ENCODE data around the gene EGFLAM. TPM values are rescaled to one million over a fixed set of nuclear protein-coding genes. Genes with fewer than 3 reads are reported as not detected.

The EGFLAM gene
- polyA plus RNA-seq, 1 donor from 2014 or later, result not detected

DNA sequence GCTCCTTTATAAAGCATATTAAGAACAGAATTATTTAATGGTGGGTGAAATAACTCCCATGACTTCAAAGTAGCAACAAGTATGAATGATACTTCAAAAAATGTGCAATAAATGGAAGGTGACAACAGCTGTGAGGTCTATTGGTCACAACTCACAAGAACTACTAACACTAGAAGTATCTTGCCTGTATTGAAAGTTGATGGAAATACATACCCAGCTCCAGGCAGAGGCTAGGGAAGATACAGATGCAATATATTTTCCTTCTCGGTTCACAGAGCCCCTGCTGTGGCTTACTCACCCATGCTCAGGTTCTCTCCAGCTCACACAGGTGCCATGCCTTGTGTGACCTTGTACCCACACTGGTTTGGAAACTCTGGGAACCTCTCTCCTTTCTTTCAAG is 164.3 kb downstream of the EGFLAM start:
- Mint-ChIP-seq H3K4me1 (no peaks in the 10 kb centered on the region), H3K27me3 (peaks cover 11% of the 10 kb centered on the region)

GRCh38 chr5:38423276-38424147 is 165.2 kb downstream of the EGFLAM start:
- no peak overlapping the region for H3K27ac Mint-ChIP-seq
- H3K4me1 Mint-ChIP-seq, result no peaks in the 10 kb centered on the region
- H3K4me3 Mint-ChIP-seq, result no peak overlapping the region
- H3K36me3 Mint-ChIP-seq, result no peaks in the 10 kb centered on the region
- H3K27me3 Mint-ChIP-seq, result peaks cover 11% of the 10 kb centered on the region
- H3K9me3 Mint-ChIP-seq, result no peaks in the 10 kb centered on the region

More for the DNA sequence above, 164.3 kb downstream of the EGFLAM start:
- no peaks in the 10 kb centered on the region for H3K9me3 Mint-ChIP-seq
- no peak overlapping the region for H3K4me3 Mint-ChIP-seq
- H3K27ac Mint-ChIP-seq, result no peak overlapping the region
- no peaks in the 10 kb centered on the region for H3K36me3 Mint-ChIP-seq

GRCh38 chr5:38424148-38425060 is 166.0 kb downstream of the EGFLAM start:
- H3K9me3 Mint-ChIP-seq, result no peaks in the 10 kb centered on the region
- no peaks in the 10 kb centered on the region for H3K4me1 Mint-ChIP-seq
- no peak overlapping the region for H3K4me3 Mint-ChIP-seq
- H3K27me3 Mint-ChIP-seq, result peaks cover 11% of the 10 kb centered on the region
- no peaks in the 10 kb centered on the region for H3K36me3 Mint-ChIP-seq
- no peak overlapping the region for H3K27ac Mint-ChIP-seq

- H3K9me3 Mint-ChIP-seq, result no peaks in the 10 kb centered on the region
Measured at GRCh38 chr5:38426490-38426889, 168.1 kb downstream of the EGFLAM start.

GRCh38 chr5:38426986-38427950 is 168.9 kb downstream of the EGFLAM start:
- H3K9me3 Mint-ChIP-seq, result no peaks in the 10 kb centered on the region
- H3K4me3 Mint-ChIP-seq, result no peak overlapping the region
- no peaks in the 10 kb centered on the region for H3K4me1 Mint-ChIP-seq
- H3K27me3 Mint-ChIP-seq, result peaks cover 15% of the 10 kb centered on the region
- H3K27ac Mint-ChIP-seq, result no peak overlapping the region
- no peaks in the 10 kb centered on the region for H3K36me3 Mint-ChIP-seq

More at GRCh38 chr5:38426490-38426889, 168.1 kb downstream of the EGFLAM start:
- Mint-ChIP-seq H3K27ac (no peak overlapping the region), H3K4me1 (no peaks in the 10 kb centered on the region), H3K36me3 (no peaks in the 10 kb centered on the region), H3K27me3 (peaks cover 17% of the 10 kb centered on the region), H3K4me3 (no peak overlapping the region)

DNA sequence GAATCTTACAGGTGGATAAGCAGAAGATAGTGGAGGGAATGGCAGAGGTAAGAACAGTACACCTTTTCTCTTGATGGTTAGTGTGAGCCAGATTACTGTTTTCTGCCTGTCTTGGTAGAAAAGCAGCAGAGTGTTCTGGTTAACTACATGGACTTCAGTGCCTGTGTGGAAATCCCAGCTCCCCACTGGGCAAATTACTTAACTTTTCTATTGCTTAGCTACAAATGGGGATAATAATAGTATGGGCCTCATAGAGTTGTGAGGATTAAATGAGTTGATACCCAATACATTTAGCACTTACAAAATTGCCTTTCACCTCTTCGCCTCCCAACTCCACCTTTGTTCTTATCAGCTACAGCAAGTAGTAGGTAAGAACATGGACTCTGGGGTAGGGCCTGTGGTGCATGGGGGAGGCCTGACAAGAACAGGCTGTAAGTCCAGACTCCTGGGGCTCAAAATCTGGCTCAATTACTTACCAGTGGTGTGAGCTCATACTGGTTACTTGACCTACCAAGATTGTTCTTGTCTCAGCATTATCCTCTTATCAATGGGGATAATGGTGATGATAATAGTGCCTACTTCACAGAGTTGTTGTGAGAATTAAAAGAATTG is 173.0 kb downstream of the EGFLAM start:
- Mint-ChIP-seq H3K27ac (no peak overlapping the region), H3K27me3 (peaks cover 19% of the 10 kb centered on the region), H3K9me3 (peaks cover 0 to 2% (median 0%) of the 10 kb centered on the region in 3 donors)

GRCh38 chr5:38433160-38433861 is 175.0 kb downstream of the EGFLAM start:
- peaks cover 30% of the 10 kb centered on the region for H3K27me3 Mint-ChIP-seq
- peaks cover 0 to 2% (median 0%) of the 10 kb centered on the region in 3 donors for H3K9me3 Mint-ChIP-seq
- no peaks in the 10 kb centered on the region for H3K4me1 Mint-ChIP-seq
- H3K36me3 Mint-ChIP-seq, result no peaks in the 10 kb centered on the region
- no peak overlapping the region for H3K27ac Mint-ChIP-seq
- peak overlapping the region in 1 of 4 donors; percentile 45 for H3K4me3 Mint-ChIP-seq

More for the DNA sequence above, 173.0 kb downstream of the EGFLAM start:
- Mint-ChIP-seq H3K4me3 (no peak overlapping the region), H3K36me3 (no peaks in the 10 kb centered on the region), H3K4me1 (no peaks in the 10 kb centered on the region)

DNA sequence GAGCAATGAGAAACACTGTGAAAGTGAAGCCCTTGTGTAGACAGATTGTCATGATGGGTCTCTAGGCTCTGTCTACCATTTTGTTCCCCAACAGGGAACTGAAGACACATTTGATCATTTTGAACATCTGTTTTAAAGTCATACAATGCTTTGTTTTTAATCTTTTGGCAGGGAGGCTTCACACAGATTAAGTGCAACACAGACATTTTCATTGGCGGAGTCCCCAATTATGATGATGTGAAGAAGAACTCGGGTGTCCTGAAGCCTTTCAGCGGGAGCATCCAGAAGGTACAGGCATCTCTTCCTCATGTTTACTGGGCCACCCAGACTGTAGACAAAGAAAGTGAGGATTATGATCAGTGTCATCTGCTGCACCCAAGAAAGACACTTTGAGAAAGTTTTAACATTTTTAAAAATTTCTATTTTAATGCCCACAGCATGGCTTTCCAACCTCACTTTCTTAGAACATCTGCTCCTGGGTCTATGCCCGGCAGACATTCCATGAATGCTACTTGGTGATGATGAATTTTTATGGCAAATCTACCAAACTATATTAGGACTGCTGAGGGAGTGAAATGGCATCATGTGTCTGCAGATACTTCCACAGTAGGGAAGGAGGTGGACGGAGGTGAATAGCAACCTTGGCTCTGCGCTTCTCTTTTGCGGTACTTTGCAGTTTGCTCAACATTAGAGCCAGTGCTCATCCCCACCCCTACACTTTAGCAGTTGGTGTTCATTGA is 176.8 kb downstream of the EGFLAM start:
- Mint-ChIP-seq H3K9me3 (peaks cover 0 to 2% (median 0%) of the 10 kb centered on the region in 3 donors), H3K4me3 (peak overlapping the region in 1 of 4 donors; percentile 39), H3K36me3 (no peaks in the 10 kb centered on the region), H3K27me3 (peaks cover 27% of the 10 kb centered on the region), H3K4me1 (no peaks in the 10 kb centered on the region), H3K27ac (no peak overlapping the region)

GRCh38 chr5:38438757-38439156 is 180.4 kb downstream of the EGFLAM start:
- Mint-ChIP-seq H3K4me3 (no peak overlapping the region), H3K9me3 (peaks cover 0 to 2% (median 0%) of the 10 kb centered on the region in 3 donors), H3K36me3 (no peaks in the 10 kb centered on the region), H3K27ac (no peak overlapping the region), H3K4me1 (peaks cover 0 to 2% (median 0%) of the 10 kb centered on the region in 3 donors), H3K27me3 (peaks cover 34% of the 10 kb centered on the region)

GRCh38 chr5:38441453-38442246 is 183.3 kb downstream of the EGFLAM start:
- peaks cover 33% of the 10 kb centered on the region for H3K27me3 Mint-ChIP-seq
- no peaks in the 10 kb centered on the region for H3K36me3 Mint-ChIP-seq
- H3K9me3 Mint-ChIP-seq, result peaks cover 0 to 2% (median 0%) of the 10 kb centered on the region in 3 donors
- H3K27ac Mint-ChIP-seq, result peak overlapping the region in 1 of 3 donors; percentile 53
- peaks cover 0 to 2% (median 0%) of the 10 kb centered on the region in 3 donors for H3K4me1 Mint-ChIP-seq
- H3K4me3 Mint-ChIP-seq, result no peak overlapping the region

DNA sequence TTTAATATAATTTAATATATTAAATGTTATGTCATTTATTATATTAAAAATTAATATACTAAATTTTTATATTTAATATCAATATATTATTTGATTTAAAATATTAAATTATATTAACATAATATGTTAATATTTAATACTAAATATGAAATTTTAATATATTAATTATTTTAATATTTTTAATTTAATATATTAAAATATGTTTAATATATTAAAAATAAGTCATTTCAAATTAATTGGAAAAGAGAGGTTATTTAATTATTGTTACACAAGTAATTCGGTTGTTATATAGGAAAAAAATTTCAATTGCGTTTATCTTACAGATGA is 183.9 kb downstream of the EGFLAM start:
- no peaks in the 10 kb centered on the region for H3K36me3 Mint-ChIP-seq
- H3K4me1 Mint-ChIP-seq, result peaks cover 0 to 2% (median 0%) of the 10 kb centered on the region in 3 donors
- H3K27ac Mint-ChIP-seq, result no peak overlapping the region
- peaks cover 32% of the 10 kb centered on the region for H3K27me3 Mint-ChIP-seq
- no peak overlapping the region for H3K4me3 Mint-ChIP-seq
- peaks cover 0 to 2% (median 0%) of the 10 kb centered on the region in 3 donors for H3K9me3 Mint-ChIP-seq

- Mint-ChIP-seq H3K27me3 (peaks cover 38% of the 10 kb centered on the region), H3K4me3 (no peak overlapping the region), H3K27ac (no peak overlapping the region), H3K4me1 (peaks cover 0 to 2% (median 0%) of the 10 kb centered on the region in 3 donors), H3K36me3 (no peaks in the 10 kb centered on the region), H3K9me3 (peaks cover 0 to 2% (median 0%) of the 10 kb centered on the region in 3 donors)
Measured at GRCh38 chr5:38443390-38443789, 185.0 kb downstream of the EGFLAM start.

Data from IgD-negative memory B cell (primary cell).